Measurements from ENCODE around the gene ERICH6.

GRCh38 chr3:150612494-150612893 lies 91.2 kb downstream of the ERICH6 start:
- no peak for TF ChIP-seq EZH2phosphoT487 (IDR thresholded peaks at IDR 0.05; ENCODE audit: borderline replicate concordance, low read length)
- TF ChIP-seq, protein P1, sequence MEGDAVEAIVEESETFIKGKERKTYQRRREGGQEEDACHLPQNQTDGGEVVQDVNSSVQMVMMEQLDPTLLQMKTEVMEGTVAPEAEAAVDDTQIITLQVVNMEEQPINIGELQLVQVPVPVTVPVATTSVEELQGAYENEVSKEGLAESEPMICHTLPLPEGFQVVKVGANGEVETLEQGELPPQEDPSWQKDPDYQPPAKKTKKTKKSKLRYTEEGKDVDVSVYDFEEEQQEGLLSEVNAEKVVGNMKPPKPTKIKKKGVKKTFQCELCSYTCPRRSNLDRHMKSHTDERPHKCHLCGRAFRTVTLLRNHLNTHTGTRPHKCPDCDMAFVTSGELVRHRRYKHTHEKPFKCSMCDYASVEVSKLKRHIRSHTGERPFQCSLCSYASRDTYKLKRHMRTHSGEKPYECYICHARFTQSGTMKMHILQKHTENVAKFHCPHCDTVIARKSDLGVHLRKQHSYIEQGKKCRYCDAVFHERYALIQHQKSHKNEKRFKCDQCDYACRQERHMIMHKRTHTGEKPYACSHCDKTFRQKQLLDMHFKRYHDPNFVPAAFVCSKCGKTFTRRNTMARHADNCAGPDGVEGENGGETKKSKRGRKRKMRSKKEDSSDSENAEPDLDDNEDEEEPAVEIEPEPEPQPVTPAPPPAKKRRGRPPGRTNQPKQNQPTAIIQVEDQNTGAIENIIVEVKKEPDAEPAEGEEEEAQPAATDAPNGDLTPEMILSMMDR (conservative IDR thresholded peaks at IDR 0.05; ENCODE audit: low read depth, low read length): no peak
- no peak for TF ChIP-seq EZH2 (IDR thresholded peaks at IDR 0.05; ENCODE audit: low read length, unreplicated experiment)

Measured in PC-3 (cell line).